H1 (cell line): ENCODE measurements around the gene ZC3H7B. TPM values are rescaled to one million over a fixed set of nuclear protein-coding genes. Genes with fewer than 3 reads are reported as not detected.

ENCODE experiments used
- CTCF ChIA-PET: fragments of 300-600 bp; sonication (Branson Sonifier 250); formaldehyde crosslinking; loops from one replicate; lab custom pipeline; 2021; ENCODE audit not compliant: partially characterized antibody; lab: Charles Lee
- POLR2A ChIA-PET: fragments of 300-600 bp; sonication (Branson Sonifier 250); formaldehyde crosslinking; loops from one replicate; lab custom pipeline; 2021; ENCODE audit warnings: inconsistent platforms; ENCODE audit not compliant: partially characterized antibody; lab: Charles Lee
- DNase-seq, 2 experiments: peaks; one replicate each; pipeline versions ENCODE4 v3.0.0 to v3.0.0-alpha.2; 2010 to 2022; ENCODE audit warnings: low spot score in 2 of 2, low read depth in 1 of 2, mixed read lengths in 1 of 2
- FAIRE-seq: peaks from 2 replicates; lab custom pipeline; 2011; peaks lifted over from hg19 to GRCh38; lab: Jason Lieb, UNC
- H2AFZ ChIP-seq: 2 replicates; pipeline ENCODE4 v1.8.1; 2012; ENCODE audit warnings: low read length, inconsistent platforms
- H2AK5ac ChIP-seq: 2 replicates; pipeline ENCODE4 v1.6.1; 2013; ENCODE audit warnings: low read depth, low read length
- H2BK120ac ChIP-seq: replicated peaks from 2 replicates; pipeline ENCODE3; 2013; ENCODE audit warnings: low read depth, low read length, inconsistent platforms
- H2BK12ac ChIP-seq: 2 replicates; pipeline ENCODE4 v1.6.1; 2013; ENCODE audit warnings: low read depth, low read length
- H2BK15ac ChIP-seq: 2 replicates; pipeline ENCODE4 v1.6.1; 2013; ENCODE audit warnings: low read length
- H2BK20ac ChIP-seq: 2 replicates; pipeline ENCODE4 v1.6.1; 2013; ENCODE audit warnings: low read length
- H2BK5ac ChIP-seq: 2 replicates; pipeline ENCODE4 v1.6.1; 2013; ENCODE audit warnings: low read depth, low read length
- H3K14ac ChIP-seq: 2 replicates; pipeline ENCODE4 v1.6.1; 2013; ENCODE audit warnings: inconsistent platforms; ENCODE audit not compliant: insufficient read length
- H3K18ac ChIP-seq: 2 replicates; pipeline ENCODE4 v1.6.1; 2013; ENCODE audit warnings: low read length; ENCODE audit errors: extremely low read depth
- H3K23ac ChIP-seq: 2 replicates; pipeline ENCODE4 v1.6.1; 2013; ENCODE audit warnings: inconsistent platforms; ENCODE audit not compliant: insufficient read length
- H3K23me2 ChIP-seq: 2 replicates; pipeline ENCODE4 v1.6.1; 2013; ENCODE audit warnings: low read depth, low read length
- H3K27ac ChIP-seq: 2 replicates; pipeline ENCODE4 v1.6.1; 2011; ENCODE audit warnings: low read depth, low read length, inconsistent platforms
- H3K27me3 ChIP-seq, 4 experiments: replicated peaks in 1 of 4; 1 replicate in 1 of 4; 2 replicates in 3 of 4; pipeline versions ENCODE4 v1.6.1 to v1.8.1; 2011 to 2013; ENCODE audit warnings: low read length in 3 of 4, mild to moderate bottlenecking in 3 of 4, inconsistent platforms in 2 of 4, mixed read lengths in 2 of 4, moderate library complexity in 1 of 4; ENCODE audit not compliant: control insufficient read depth in 3 of 4, insufficient read depth in 3 of 4; ENCODE audit errors: extremely low read depth in 1 of 4
- H3K36me3 ChIP-seq, 4 experiments: 2 replicates each; pipeline versions ENCODE4 v1.6.1 to v1.8.1; 2011 to 2013; ENCODE audit warnings: mild to moderate bottlenecking in 4 of 4, low read length in 3 of 4, moderate library complexity in 2 of 4, control low read depth in 1 of 4, inconsistent platforms in 1 of 4; ENCODE audit not compliant: insufficient read depth in 4 of 4, control insufficient read depth in 2 of 4
- H3K4ac ChIP-seq: replicated peaks from 2 replicates; pipeline ENCODE3; 2013; ENCODE audit warnings: low read length, low read depth, mixed read lengths, inconsistent platforms; ENCODE audit not compliant: insufficient read length
- H3K4me1 ChIP-seq, 4 experiments: replicated peaks in 1 of 4; 1 replicate in 1 of 4; 2 replicates in 3 of 4; pipeline versions ENCODE4 v1.6.1 to v1.8.1; 2011 to 2013; ENCODE audit warnings: low read length in 3 of 4, inconsistent platforms in 2 of 4, mixed read lengths in 1 of 4; ENCODE audit not compliant: insufficient read depth in 4 of 4, control insufficient read depth in 3 of 4
- H3K4me2 ChIP-seq, 2 experiments: 2 replicates each; pipeline versions ENCODE4 v1.6.1 to v1.8.1; 2011 to 2013; ENCODE audit warnings: low read depth in 2 of 2, low read length in 2 of 2, control low read depth in 1 of 2, inconsistent platforms in 1 of 2, mild to moderate bottlenecking in 1 of 2; ENCODE audit not compliant: insufficient read depth in 1 of 2
- H3K4me3 ChIP-seq, 4 experiments: fragments of 200-600, 300-600 bp in 1 of 4; sonication (generic), shearing (Covaris generic), sonication (Bioruptor Twin) in 1 of 4; 2 replicates each; pipeline versions ENCODE4 v1.5.1 to v1.8.1; 2011 to 2016; ENCODE audit warnings: low read length in 4 of 4, low read depth in 3 of 4, control low read depth in 2 of 4, inconsistent platforms in 2 of 4, mild to moderate bottlenecking in 2 of 4, mixed read lengths in 1 of 4, moderate library complexity in 1 of 4; ENCODE audit not compliant: insufficient read depth in 2 of 4; ENCODE audit errors: extremely low read depth in 1 of 4
- H3K56ac ChIP-seq: replicated peaks from 2 replicates; pipeline ENCODE3; 2013; ENCODE audit warnings: low read depth, mild to moderate bottlenecking, mixed read lengths, low read length, inconsistent platforms; ENCODE audit not compliant: insufficient read length
- H3K79me1 ChIP-seq: 2 replicates; pipeline ENCODE4 v1.6.1; 2013; ENCODE audit warnings: low read depth, low read length, control low read depth
- H3K79me2 ChIP-seq, 2 experiments: 2 replicates each; pipeline versions ENCODE4 v1.6.1 to v1.8.1; 2012 to 2013; ENCODE audit warnings: low read length in 2 of 2, mild to moderate bottlenecking in 2 of 2, inconsistent platforms in 1 of 2; ENCODE audit not compliant: insufficient read depth in 2 of 2, control insufficient read depth in 1 of 2
- H3K9ac ChIP-seq, 4 experiments: replicated peaks in 1 of 4; 1 replicate in 1 of 4; 2 replicates in 3 of 4; pipeline versions ENCODE4 v1.6.1 to v1.8.1; 2011 to 2013; ENCODE audit warnings: low read depth in 3 of 4, low read length in 3 of 4, control low read depth in 2 of 4, mild to moderate bottlenecking in 2 of 4, moderate library complexity in 2 of 4, inconsistent platforms in 1 of 4; ENCODE audit errors: extremely low read depth in 1 of 4
- H3K9me3 ChIP-seq, 2 experiments: 2 replicates each; pipeline versions ENCODE4 v1.6.1 to v1.8.1; 2012 to 2013; ENCODE audit warnings: mild to moderate bottlenecking in 2 of 2, moderate library complexity in 2 of 2, control low read depth in 1 of 2, inconsistent platforms in 1 of 2, low read depth in 1 of 2, low read length in 1 of 2, mixed read lengths in 1 of 2; ENCODE audit not compliant: insufficient read depth in 2 of 2
- H4K20me1 ChIP-seq, 2 experiments: replicated peaks in 1 of 2; 2 replicates each; pipeline versions ENCODE3 to v1.8.1; 2011 to 2013; ENCODE audit warnings: inconsistent platforms in 2 of 2, low read length in 2 of 2, mild to moderate bottlenecking in 1 of 2; ENCODE audit not compliant: insufficient read depth in 2 of 2, control insufficient read depth in 1 of 2
- H4K5ac ChIP-seq: 2 replicates; pipeline ENCODE4 v1.6.1; 2013; ENCODE audit warnings: low read length, low read depth, mixed read lengths, inconsistent platforms; ENCODE audit not compliant: insufficient read length
- H4K8ac ChIP-seq: 2 replicates; pipeline ENCODE4 v1.8.0; 2013; ENCODE audit warnings: mild to moderate bottlenecking, moderate library complexity, low read length, inconsistent platforms; ENCODE audit not compliant: insufficient read depth; ENCODE audit errors: extremely low read depth
- H4K91ac ChIP-seq: replicated peaks from 2 replicates; pipeline ENCODE3; 2013; ENCODE audit warnings: low read length, mixed read lengths, inconsistent platforms; ENCODE audit not compliant: insufficient read length
- MAX ChIP-seq: IDR thresholded peaks from 2 replicates; pipeline ENCODE4 v1.6.1; 2012; ENCODE audit warnings: inconsistent platforms
- ZNF274 ChIP-seq: IDR thresholded peaks from 2 replicates; pipeline ENCODE4 v1.7.0; 2012; ENCODE audit warnings: low read length, borderline replicate concordance; ENCODE audit errors: extremely low read depth
- WGBS, 2 experiments: shearing (Covaris generic) in 1 of 2; methylation state at CpG; one replicate each; pipeline versions ENCODE4 v1.1.6 to v1.1.7; 2013 to 2015; ENCODE audit warnings: low lambda C conversion rate in 2 of 2, mixed read lengths in 2 of 2, inconsistent platforms in 1 of 2, low coverage in 1 of 2, missing lambda C conversion rate in 1 of 2; ENCODE audit not compliant: insufficient replicate concordance in 2 of 2, insufficient coverage in 1 of 2, insufficient read length in 1 of 2; ENCODE audit errors: extremely low coverage in 1 of 2, missing lambda C conversion rate in 1 of 2; 5-methylcytosine and 5-hydroxymethylcytosine counted together
- polyA plus RNA-seq, 7 experiments: library from polyadenylated mRNA; depleted of rRNA in 3 of 7; stranded (reverse) in 5 of 7; unstranded in 2 of 7; fragments of >200 nt in 5 of 7; fragments of 200-250 nt in 2 of 7; gene quantifications; 1 replicate in 5 of 7; 2 replicates in 1 of 7; 4 replicates in 1 of 7; pipeline versions ENCODE4 v1.2.1 to v1.2.3, GENCODE V29; 2011 to 2013; ENCODE audit warnings: missing spikeins in 2 of 7, mixed read lengths in 2 of 7
- total RNA-seq: library from RNA; stranded (reverse); fragmentation: NEBNext Ultra II Directional; extraction: Animal tissue kit (Norgen Biotek cat#: 25700); gene quantifications from 2 replicates; pipeline ENCODE4 v1.2.1, GENCODE V29; 2021

The ZC3H7B gene
- total and polyA plus RNA-seq, 2 of the 8 experiments (the other 6 are each of a cell fraction or from before 2014, with no cell fraction given), result 35.5 to 78.6 TPM

- H3K4me2 ChIP-seq, result no peak overlapping the region
- no peak overlapping the region for H2BK120ac ChIP-seq
- H3K4me3 ChIP-seq, result no peak overlapping the region
- H4K91ac ChIP-seq, result no peak overlapping the region
- no peak overlapping the region for H4K5ac ChIP-seq
- no peak overlapping the region for H3K18ac ChIP-seq
- no peaks in the 10 kb centered on the region for H3K9me3 ChIP-seq
- H3K79me2 ChIP-seq, result no peaks in the 10 kb centered on the region
- POLR2A ChIA-PET, result interaction anchor here (1.1 to 1.9 kb wide), 3 partner anchors 8 to 27 kb away, joined by 3 to 10 read pairs (median 7); partner anchors contain the start of gene TEF
- no peak overlapping the region for H2BK15ac ChIP-seq
- H2AK5ac ChIP-seq, result no peak overlapping the region
- H3K23ac ChIP-seq, result no peak overlapping the region
- WGBS, 2 experiments, result 91% methylated on average over 10 of the region's 10 CpGs; no CpG with 5 or more reads in 1 of the 2 experiments
- no peaks in the 10 kb centered on the region for H3K79me1 ChIP-seq
- H3K4ac ChIP-seq, result no peak overlapping the region
- H2BK12ac ChIP-seq, result no peak overlapping the region
- no peak for DNase-seq
- H3K9ac ChIP-seq, result no peak overlapping the region
- H3K14ac ChIP-seq, result no peak overlapping the region
- no peak overlapping the region for H3K27ac ChIP-seq
- no peak overlapping the region for H2AFZ ChIP-seq
- no peak overlapping the region for H3K56ac ChIP-seq
- no peak for FAIRE-seq
- H3K36me3 ChIP-seq, result peaks cover 8 to 60% (median 31%) of the 10 kb centered on the region in 4 experiments; a peak in 7 of 8 replicates
- H4K20me1 ChIP-seq, result peaks cover 0 to 5% of the 10 kb centered on the region in 2 experiments
- no peak overlapping the region for H4K8ac ChIP-seq
- peaks cover 0 to 4% (median under 1%) of the 10 kb centered on the region in 4 experiments; a peak in 3 of 7 replicates for H3K4me1 ChIP-seq
- no peak overlapping the region for H2BK20ac ChIP-seq
- CTCF ChIA-PET, result interaction anchor here (1.1 to 1.3 kb wide), 4 partner anchors 9 to 170 kb away, joined by 3 to 5 read pairs (median 4); no protein-coding TSS in a partner anchor
- no peaks in the 10 kb centered on the region for H3K23me2 ChIP-seq
- H3K27me3 ChIP-seq, result no peaks in the 10 kb centered on the region
- H2BK5ac ChIP-seq, result no peak overlapping the region
- TF ChIP-seq MAX (no peak), ZNF274 (no peak)
These were observed 52.7 kb downstream of the ZC3H7B start for GRCh38 chr22:41353862-41354575.
